ENCODE data around the gene PPP3CA.

PPP3CA gene

DNA sequence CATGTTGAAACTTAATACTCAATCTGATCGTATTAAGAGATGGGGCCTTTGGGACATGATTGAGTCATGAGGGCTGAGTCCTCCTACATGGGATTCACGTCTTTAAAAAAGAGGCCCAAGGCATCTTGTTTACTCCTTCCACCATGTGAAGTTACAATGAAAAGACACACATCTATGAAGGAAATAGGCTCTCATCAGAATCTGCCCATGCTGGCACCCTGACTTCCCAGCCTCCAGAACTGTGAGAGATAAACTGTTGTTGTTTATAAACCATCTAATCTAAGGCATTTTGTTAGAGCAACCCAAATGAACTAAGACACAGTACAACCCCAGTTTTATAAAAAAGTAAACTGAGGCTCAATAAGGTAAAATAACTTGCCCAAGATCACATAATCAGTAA lies 32.3 kb downstream of the PPP3CA start:
- TF ChIP-seq, protein P1, sequence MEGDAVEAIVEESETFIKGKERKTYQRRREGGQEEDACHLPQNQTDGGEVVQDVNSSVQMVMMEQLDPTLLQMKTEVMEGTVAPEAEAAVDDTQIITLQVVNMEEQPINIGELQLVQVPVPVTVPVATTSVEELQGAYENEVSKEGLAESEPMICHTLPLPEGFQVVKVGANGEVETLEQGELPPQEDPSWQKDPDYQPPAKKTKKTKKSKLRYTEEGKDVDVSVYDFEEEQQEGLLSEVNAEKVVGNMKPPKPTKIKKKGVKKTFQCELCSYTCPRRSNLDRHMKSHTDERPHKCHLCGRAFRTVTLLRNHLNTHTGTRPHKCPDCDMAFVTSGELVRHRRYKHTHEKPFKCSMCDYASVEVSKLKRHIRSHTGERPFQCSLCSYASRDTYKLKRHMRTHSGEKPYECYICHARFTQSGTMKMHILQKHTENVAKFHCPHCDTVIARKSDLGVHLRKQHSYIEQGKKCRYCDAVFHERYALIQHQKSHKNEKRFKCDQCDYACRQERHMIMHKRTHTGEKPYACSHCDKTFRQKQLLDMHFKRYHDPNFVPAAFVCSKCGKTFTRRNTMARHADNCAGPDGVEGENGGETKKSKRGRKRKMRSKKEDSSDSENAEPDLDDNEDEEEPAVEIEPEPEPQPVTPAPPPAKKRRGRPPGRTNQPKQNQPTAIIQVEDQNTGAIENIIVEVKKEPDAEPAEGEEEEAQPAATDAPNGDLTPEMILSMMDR (conservative IDR thresholded peaks at IDR 0.05) = no peak
- no peak overlapping the region for H3K27ac ChIP-seq

GRCh38 chr4:101309925-101310324 lies 37.4 kb downstream of the PPP3CA start:
- TF ChIP-seq, protein P1 (conservative IDR thresholded peaks at IDR 0.05) = no peak
- no peak overlapping the region for H3K27ac ChIP-seq

- TF ChIP-seq, protein P1 (conservative IDR thresholded peaks at IDR 0.05) = no peak
- H3K27ac ChIP-seq = no peak overlapping the region
These were observed 39.4 kb downstream of the PPP3CA start for GRCh38 chr4:101307899-101308298.

GRCh38 chr4:101306764-101307615 lies 40.3 kb downstream of the PPP3CA start:
- no peak overlapping the region for H3K27ac ChIP-seq
- TF ChIP-seq, protein P1 (conservative IDR thresholded peaks at IDR 0.05) = no peak

- peak overlapping the region; percentile 27; the same call in 1 of the 2 replicates for H3K27ac ChIP-seq
- TF ChIP-seq, protein P1 (conservative IDR thresholded peaks at IDR 0.05) = no peak
These were observed 41.1 kb downstream of the PPP3CA start for GRCh38 chr4:101306225-101306624.

GRCh38 chr4:101304916-101305315 lies 42.4 kb downstream of the PPP3CA start:
- TF ChIP-seq, protein P1 (conservative IDR thresholded peaks at IDR 0.05) = no peak
- peak overlapping the region; percentile 27 for H3K27ac ChIP-seq

- TF ChIP-seq, protein P1 (conservative IDR thresholded peaks at IDR 0.05) = no peak
- H3K27ac ChIP-seq = peak overlapping the region; percentile 64
These were observed 47.3 kb downstream of the PPP3CA start for GRCh38 chr4:101299899-101300540.
